ENCODE results near the gene TMEM132D. TPM values are rescaled to one million over a fixed set of nuclear protein-coding genes. Genes with fewer than 3 reads are reported as not detected.

The TMEM132D gene
- total and polyA plus RNA-seq, 2 of the 4 experiments (the other 2 are of a cell fraction), result not detected

DNA sequence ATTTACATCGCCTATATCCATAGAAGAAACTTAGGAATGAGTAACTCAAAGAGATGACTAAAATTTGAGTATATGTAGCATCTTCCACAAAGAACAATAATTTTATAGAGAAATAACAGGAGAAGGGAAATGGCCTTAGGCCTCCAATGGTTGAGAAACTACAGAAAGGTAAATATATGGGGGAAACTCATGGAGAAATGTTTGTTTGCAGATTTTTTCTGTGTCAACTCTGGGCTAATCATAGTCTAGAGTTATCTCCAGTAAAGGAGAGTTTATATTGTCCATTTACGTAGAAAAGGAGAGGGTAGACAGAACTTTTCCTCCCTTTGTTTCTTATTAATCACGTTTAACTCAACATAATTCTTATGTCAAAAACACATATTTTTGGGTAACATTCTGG is 806.4 kb downstream of the TMEM132D start:
- no peak overlapping the region for H3K4me2 ChIP-seq (ENCODE audit: low read depth, low read length)
- no peak overlapping the region for H3K27ac ChIP-seq (ENCODE audit: insufficient read depth, low read length)
- no peaks in the 10 kb centered on the region for H3K4me1 ChIP-seq (ENCODE audit: control insufficient read depth, insufficient read depth, low read length)
- H3K4ac ChIP-seq (ENCODE audit: low read depth, low read length), result no peak overlapping the region
- H4K5ac ChIP-seq (ENCODE audit: low read depth, low read length), result no peak overlapping the region
- no peak overlapping the region for H3K18ac ChIP-seq (ENCODE audit: low read depth, low read length)
- ChIA-PET POLR2A (ENCODE audit: unreplicated experiment) (no interaction called here), CTCF (no interaction called here)
- in situ Hi-C loops (cut with MboI; ENCODE audit: low sequenced_read_pairs) (no loop called here), intact Hi-C loops (cut with micrococcal nuclease) (no loop called here), dilution Hi-C loops (cut with HindIII; ENCODE audit: low sequenced_read_pairs, unreplicated experiment) (no loop called here)
- H3K14ac ChIP-seq (replicated peaks; ENCODE audit: low read depth, low read length), result no peak overlapping the region
- no peak overlapping the region for H4K8ac ChIP-seq (ENCODE audit: low read depth in 2 of 2, low read length in 2 of 2)
- no peaks in the 10 kb centered on the region for H4K20me1 ChIP-seq (ENCODE audit: insufficient read depth, low read length)
- H3K9me3 ChIP-seq (ENCODE audit: control insufficient read depth, insufficient read depth, low read length), result peaks cover 32% of the 10 kb centered on the region
- no peak for ATAC-seq (ENCODE audit: low read depth)
- no peak overlapping the region for H2AK9ac ChIP-seq (replicated peaks; ENCODE audit: low read depth, low read length, poor library complexity)
- no peak overlapping the region for H2BK15ac ChIP-seq (ENCODE audit: low read depth, low read length)
- H2BK5ac ChIP-seq (ENCODE audit: low read depth, low read length, poor library complexity, severe bottlenecking), result no peak overlapping the region
- TF ChIP-seq RAD21 (IDR thresholded peaks at IDR 0.05; ENCODE audit: low read length) (no peak), BHLHE40 (IDR thresholded peaks at IDR 0.05; ENCODE audit: low read depth, low read length) (no peak), MXI1 (IDR thresholded peaks at IDR 0.05; ENCODE audit: borderline replicate concordance, low read depth, low read length) (no peak), FOS (IDR thresholded peaks at IDR 0.05; ENCODE audit: low read depth, low read length) (no peak), RCOR1 (IDR thresholded peaks at IDR 0.05; ENCODE audit: insufficient replicate concordance, low read length) (no peak), SMC3 (IDR thresholded peaks at IDR 0.05; ENCODE audit: low read depth, low read length) (no peak), CEBPB (IDR thresholded peaks at IDR 0.05; ENCODE audit: low read depth, low read length) (no peak), MAFK (IDR thresholded peaks at IDR 0.05; ENCODE audit: low read depth, low read length) (no peak), MAZ (IDR thresholded peaks at IDR 0.05; ENCODE audit: borderline replicate concordance, low read depth, low read length) (no peak), CHD1 (IDR thresholded peaks at IDR 0.05; ENCODE audit: low read depth, low read length) (no peak), POLR2A (IDR thresholded peaks at IDR 0.05; ENCODE audit: low read depth, low read length) (no peak), NFE2L2 (IDR thresholded peaks at IDR 0.05; ENCODE audit: low read depth, low read length) (no peak), RFX5 (IDR thresholded peaks at IDR 0.05; ENCODE audit: low read depth, low read length) (no peak), USF2 (IDR thresholded peaks at IDR 0.05; ENCODE audit: low read depth, low read length) (no peak)
- TF ChIP-seq, protein P1, sequence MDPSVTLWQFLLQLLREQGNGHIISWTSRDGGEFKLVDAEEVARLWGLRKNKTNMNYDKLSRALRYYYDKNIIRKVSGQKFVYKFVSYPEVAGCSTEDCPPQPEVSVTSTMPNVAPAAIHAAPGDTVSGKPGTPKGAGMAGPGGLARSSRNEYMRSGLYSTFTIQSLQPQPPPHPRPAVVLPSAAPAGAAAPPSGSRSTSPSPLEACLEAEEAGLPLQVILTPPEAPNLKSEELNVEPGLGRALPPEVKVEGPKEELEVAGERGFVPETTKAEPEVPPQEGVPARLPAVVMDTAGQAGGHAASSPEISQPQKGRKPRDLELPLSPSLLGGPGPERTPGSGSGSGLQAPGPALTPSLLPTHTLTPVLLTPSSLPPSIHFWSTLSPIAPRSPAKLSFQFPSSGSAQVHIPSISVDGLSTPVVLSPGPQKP (IDR thresholded peaks at IDR 0.05; ENCODE audit: borderline replicate concordance, low read depth, low read length), result no peak
- TF ChIP-seq, protein P2, sequence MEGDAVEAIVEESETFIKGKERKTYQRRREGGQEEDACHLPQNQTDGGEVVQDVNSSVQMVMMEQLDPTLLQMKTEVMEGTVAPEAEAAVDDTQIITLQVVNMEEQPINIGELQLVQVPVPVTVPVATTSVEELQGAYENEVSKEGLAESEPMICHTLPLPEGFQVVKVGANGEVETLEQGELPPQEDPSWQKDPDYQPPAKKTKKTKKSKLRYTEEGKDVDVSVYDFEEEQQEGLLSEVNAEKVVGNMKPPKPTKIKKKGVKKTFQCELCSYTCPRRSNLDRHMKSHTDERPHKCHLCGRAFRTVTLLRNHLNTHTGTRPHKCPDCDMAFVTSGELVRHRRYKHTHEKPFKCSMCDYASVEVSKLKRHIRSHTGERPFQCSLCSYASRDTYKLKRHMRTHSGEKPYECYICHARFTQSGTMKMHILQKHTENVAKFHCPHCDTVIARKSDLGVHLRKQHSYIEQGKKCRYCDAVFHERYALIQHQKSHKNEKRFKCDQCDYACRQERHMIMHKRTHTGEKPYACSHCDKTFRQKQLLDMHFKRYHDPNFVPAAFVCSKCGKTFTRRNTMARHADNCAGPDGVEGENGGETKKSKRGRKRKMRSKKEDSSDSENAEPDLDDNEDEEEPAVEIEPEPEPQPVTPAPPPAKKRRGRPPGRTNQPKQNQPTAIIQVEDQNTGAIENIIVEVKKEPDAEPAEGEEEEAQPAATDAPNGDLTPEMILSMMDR (conservative IDR thresholded peaks at IDR 0.05; ENCODE audit: low read depth, low read length), result no peak
- no peak overlapping the region for H3K9ac ChIP-seq (ENCODE audit: low read depth, low read length)
- no TSS peak for BruUV-seq (replicated peaks)
- no peak overlapping the region for H3K56ac ChIP-seq (ENCODE audit: extremely low read depth, insufficient read depth, low read length)
- no peak overlapping the region for H4K91ac ChIP-seq (ENCODE audit: insufficient read depth, low read depth, low read length)
- H3K9me1 ChIP-seq (ENCODE audit: insufficient read depth, low read length), result no peaks in the 10 kb centered on the region
- H3K4me3 ChIP-seq (ENCODE audit: insufficient read depth, low read depth, low read length), result no peak overlapping the region
- no peak for DNase-seq
- no peak overlapping the region for H2BK20ac ChIP-seq (ENCODE audit: low read depth, low read length)
- H2AK5ac ChIP-seq (ENCODE audit: low read depth, low read length), result no peak overlapping the region
- no peak overlapping the region for H2BK120ac ChIP-seq (ENCODE audit: low read depth, low read length)
- H2AFZ ChIP-seq (replicated peaks; ENCODE audit: low read length, poor library complexity), result no peak overlapping the region
- H3K36me3 ChIP-seq (ENCODE audit: control insufficient read depth, insufficient read depth, low read length), result no peaks in the 10 kb centered on the region
- H3K23ac ChIP-seq (ENCODE audit: low read depth, low read length), result no peak overlapping the region
- H3K27me3 ChIP-seq (ENCODE audit: control insufficient read depth, insufficient read depth, low read length), result no peaks in the 10 kb centered on the region
- no CpG with 5 or more reads among the region's 3 CpGs for WGBS, 2 experiments (ENCODE audit: extremely low coverage in 2 of 2, insufficient read length in 1 of 2)
- no peaks in the 10 kb centered on the region for H3K79me1 ChIP-seq (ENCODE audit: low read depth in 1 of 2, low read length in 2 of 2)
